HEK293 (cell line): ENCODE results near the gene MELK.

ENCODE experiments used
- CTCF ChIA-PET: fragments of 350-600 bp; formaldehyde crosslinking; extraction: SDS; loops from one replicate; lab custom pipeline; 2021; ENCODE audit warnings: antibody characterized with exemption; lab: Yijun Ruan, JAX
- POLR2A ChIA-PET: fragments of 300-600 bp; formaldehyde crosslinking; extraction: SDS; loops from one replicate; lab custom pipeline; 2020; ENCODE audit warnings: antibody characterized with exemption, inconsistent platforms; lab: Yijun Ruan, JAX
- H3K27ac ChIP-seq: fragments of 200-500 bp; sonication (Bioruptor generic); 2 replicates; pipeline ENCODE4 v1.5.1; 2014; ENCODE audit warnings: low read depth, low read length, control low read depth, inconsistent platforms; ENCODE audit errors: extremely low read depth
- H3K36me3 ChIP-seq, 2 experiments: fragments of 200-500 bp in 1 of 2; sonication (Bioruptor generic) in 1 of 2; 1 replicate in 1 of 2; 2 replicates in 1 of 2; pipeline ENCODE4 v1.5.1; 2014 to 2017; ENCODE audit warnings: inconsistent platforms in 2 of 2, low read length in 2 of 2; ENCODE audit not compliant: control insufficient read depth in 2 of 2, insufficient read depth in 1 of 2
- H3K4me1 ChIP-seq: fragments of 200-500 bp; sonication (Bioruptor generic); 2 replicates; pipeline ENCODE4 v1.5.1; 2014; ENCODE audit warnings: mild to moderate bottlenecking, low read length, inconsistent platforms; ENCODE audit not compliant: control insufficient read depth, insufficient read depth
- H3K4me3 ChIP-seq: 2 replicates; pipeline ENCODE4 v1.5.1; 2011; ENCODE audit warnings: low read depth, mild to moderate bottlenecking, control low read depth, low read length, moderate library complexity
- H3K9me3 ChIP-seq: fragments of 200-500 bp; sonication (Bioruptor generic); 2 replicates; pipeline ENCODE4 v1.5.1; 2014; ENCODE audit warnings: low read depth, low read length, inconsistent platforms; ENCODE audit not compliant: control insufficient read depth, insufficient read depth
- CTCF ChIP-seq: fragments of 450-650 bp; formaldehyde crosslinking; IDR thresholded peaks from 2 replicates; pipeline ENCODE4 v1.5.1; 2016; ENCODE audit warnings: missing biosample characterization, missing genetic modification characterization
- FEZF1 ChIP-seq: fragments of 450-650 bp; formaldehyde crosslinking; IDR thresholded peaks from 2 replicates; pipeline ENCODE4 v1.5.1; 2016; ENCODE audit warnings: missing biosample characterization, missing genetic modification characterization
- HOXD13 ChIP-seq: sonication (generic); formaldehyde crosslinking; IDR thresholded peaks from 2 replicates; pipeline ENCODE4 v1.8.0; 2022; ENCODE audit warnings: missing genetic modification reagents, borderline replicate concordance
- IKZF3 ChIP-seq: fragments of 450-650 bp; IDR thresholded peaks from 2 replicates; pipeline ENCODE4 v1.5.0; 2018; ENCODE audit warnings: missing biosample characterization, mild to moderate bottlenecking, missing genetic modification characterization, moderate library complexity
- KLF9 ChIP-seq: fragments of 450-650 bp; formaldehyde crosslinking; IDR thresholded peaks from 2 replicates; pipeline ENCODE4 v1.5.1; 2016; ENCODE audit warnings: missing biosample characterization, missing genetic modification characterization, low read depth
- MZF1 ChIP-seq: fragments of 450-650 bp; formaldehyde crosslinking; IDR thresholded peaks from 2 replicates; pipeline ENCODE4 v1.5.1; 2017; ENCODE audit warnings: missing biosample characterization, missing genetic modification characterization, borderline replicate concordance
- YY1 ChIP-seq: fragments of 450-650 bp; formaldehyde crosslinking; IDR thresholded peaks from 2 replicates; pipeline ENCODE4 v1.5.1; 2018; ENCODE audit warnings: missing biosample characterization, missing genetic modification characterization
- ZBTB49 ChIP-seq: fragments of 450-650 bp; formaldehyde crosslinking; IDR thresholded peaks from 2 replicates; pipeline ENCODE4 v1.5.1; 2016; ENCODE audit warnings: missing biosample characterization, missing genetic modification characterization, low read depth
- ZFP69B ChIP-seq: fragments of 450-650 bp; formaldehyde crosslinking; IDR thresholded peaks from 2 replicates; pipeline ENCODE4 v1.5.1; 2016; ENCODE audit warnings: missing biosample characterization, missing genetic modification characterization
- ZNF10 ChIP-seq: fragments of 450-650 bp; formaldehyde crosslinking; IDR thresholded peaks from 2 replicates; pipeline ENCODE4 v1.5.1; 2017; ENCODE audit warnings: missing biosample characterization, missing genetic modification characterization
- ZNF114 ChIP-seq: fragments of 450-650 bp; formaldehyde crosslinking; IDR thresholded peaks from 2 replicates; pipeline ENCODE4 v1.5.0; 2017; ENCODE audit warnings: missing biosample characterization, missing genetic modification characterization
- ZNF140 ChIP-seq: fragments of 450-650 bp; formaldehyde crosslinking; IDR thresholded peaks from 2 replicates; pipeline ENCODE4 v1.5.1; 2016; ENCODE audit warnings: missing biosample characterization, missing genetic modification characterization
- ZNF155 ChIP-seq: fragments of 450-650 bp; formaldehyde crosslinking; IDR thresholded peaks from 2 replicates; pipeline ENCODE4 v1.5.1; 2016; ENCODE audit warnings: missing biosample characterization, missing genetic modification characterization
- ZNF202 ChIP-seq: fragments of 450-650 bp; formaldehyde crosslinking; IDR thresholded peaks from 2 replicates; pipeline ENCODE4 v1.5.1; 2016; ENCODE audit warnings: missing biosample characterization, missing genetic modification characterization, borderline replicate concordance
- ZNF266 ChIP-seq: fragments of 450-650 bp; formaldehyde crosslinking; IDR thresholded peaks from 2 replicates; pipeline ENCODE4 v1.5.1; 2016; ENCODE audit warnings: missing biosample characterization, missing genetic modification characterization, low read depth
- ZNF292 ChIP-seq: fragments of 450-650 bp; formaldehyde crosslinking; IDR thresholded peaks from 2 replicates; pipeline ENCODE4 v1.5.1; 2016; ENCODE audit warnings: low read depth, missing biosample characterization, missing genetic modification characterization, borderline replicate concordance
- ZNF335 ChIP-seq: fragments of 450-650 bp; formaldehyde crosslinking; conservative IDR thresholded peaks from 2 replicates; pipeline ENCODE4 v1.5.1; 2016; ENCODE audit warnings: missing biosample characterization, missing genetic modification characterization
- ZNF394 ChIP-seq: fragments of 450-650 bp; formaldehyde crosslinking; IDR thresholded peaks from 2 replicates; pipeline ENCODE4 v1.5.1; 2016; ENCODE audit warnings: missing biosample characterization, missing genetic modification characterization, mild to moderate bottlenecking, moderate library complexity, borderline replicate concordance
- ZNF473 ChIP-seq: fragments of 450-650 bp; formaldehyde crosslinking; IDR thresholded peaks from 2 replicates; pipeline ENCODE4 v1.5.1; 2017; ENCODE audit warnings: missing biosample characterization, missing genetic modification characterization
- ZNF629 ChIP-seq: fragments of 450-650 bp; formaldehyde crosslinking; IDR thresholded peaks from 2 replicates; pipeline ENCODE4 v1.5.1; 2017; ENCODE audit warnings: missing biosample characterization, missing genetic modification characterization
- ZNF654 ChIP-seq: fragments of 450-650 bp; formaldehyde crosslinking; IDR thresholded peaks from 2 replicates; pipeline ENCODE4 v1.5.1; 2016; ENCODE audit warnings: low read depth, missing biosample characterization, missing genetic modification characterization
- ZNF701 ChIP-seq: fragments of 450-650 bp; formaldehyde crosslinking; IDR thresholded peaks from 2 replicates; pipeline ENCODE4 v1.5.1; 2016; ENCODE audit warnings: missing biosample characterization, missing genetic modification characterization
- ZNF768 ChIP-seq: fragments of 450-650 bp; formaldehyde crosslinking; IDR thresholded peaks from 2 replicates; pipeline ENCODE4 v1.5.1; 2018; ENCODE audit warnings: missing biosample characterization, mild to moderate bottlenecking, missing genetic modification characterization
- ZNF777 ChIP-seq: fragments of 450-650 bp; formaldehyde crosslinking; IDR thresholded peaks from 2 replicates; pipeline ENCODE4 v1.5.1; 2017; ENCODE audit warnings: missing biosample characterization, missing genetic modification characterization, borderline replicate concordance
- ZNF792 ChIP-seq: fragments of 450-650 bp; formaldehyde crosslinking; IDR thresholded peaks from 2 replicates; pipeline ENCODE4 v1.5.1; 2016; ENCODE audit warnings: missing biosample characterization, missing genetic modification characterization
- TF ChIP-seq, protein P1 (sequence below): fragments of 450-650 bp; formaldehyde crosslinking; IDR thresholded peaks from 2 replicates; pipeline ENCODE4 v1.5.1; 2017; ENCODE audit warnings: missing biosample characterization, missing genetic modification characterization

Gene MELK

DNA sequence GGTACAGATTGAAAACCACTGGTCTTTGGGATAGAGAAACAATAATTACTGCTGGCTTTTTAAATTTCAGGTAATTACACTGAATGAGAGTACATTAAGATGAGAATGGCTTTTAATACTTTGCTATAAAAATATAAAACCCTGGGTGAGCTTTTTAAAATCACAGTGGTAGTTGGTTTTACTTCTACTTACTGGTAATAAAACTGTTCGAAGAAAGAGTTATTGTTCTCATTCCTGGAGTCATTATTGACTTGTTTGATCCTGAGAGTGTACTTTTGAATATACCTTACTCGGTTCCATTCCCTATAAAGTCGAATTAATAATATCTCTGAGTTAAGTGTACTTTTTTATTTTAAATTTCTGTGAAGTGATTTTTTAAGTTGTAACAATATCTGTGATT is 21.5 kb downstream of the MELK start:
- no peaks in the 10 kb centered on the region for H3K9me3 ChIP-seq
- no peak overlapping the region for H3K4me3 ChIP-seq
- H3K4me1 ChIP-seq: no peaks in the 10 kb centered on the region
- ChIA-PET POLR2A (no interaction called here), CTCF (interaction anchor here (1.0 to 1.1 kb wide), 2 partner anchors 9 to 187 kb away, joined by 3 to 5 read pairs; no protein-coding TSS in a partner anchor)
- no peak overlapping the region for H3K27ac ChIP-seq
- peaks cover 68 to 88% of the 10 kb centered on the region in 2 experiments for H3K36me3 ChIP-seq
- no peak for TF ChIP-seq IKZF3 (tag by site-specific recombination)
- TF ChIP-seq ZNF202 (tag by site-specific recombination): no peak
- TF ChIP-seq, protein P1, sequence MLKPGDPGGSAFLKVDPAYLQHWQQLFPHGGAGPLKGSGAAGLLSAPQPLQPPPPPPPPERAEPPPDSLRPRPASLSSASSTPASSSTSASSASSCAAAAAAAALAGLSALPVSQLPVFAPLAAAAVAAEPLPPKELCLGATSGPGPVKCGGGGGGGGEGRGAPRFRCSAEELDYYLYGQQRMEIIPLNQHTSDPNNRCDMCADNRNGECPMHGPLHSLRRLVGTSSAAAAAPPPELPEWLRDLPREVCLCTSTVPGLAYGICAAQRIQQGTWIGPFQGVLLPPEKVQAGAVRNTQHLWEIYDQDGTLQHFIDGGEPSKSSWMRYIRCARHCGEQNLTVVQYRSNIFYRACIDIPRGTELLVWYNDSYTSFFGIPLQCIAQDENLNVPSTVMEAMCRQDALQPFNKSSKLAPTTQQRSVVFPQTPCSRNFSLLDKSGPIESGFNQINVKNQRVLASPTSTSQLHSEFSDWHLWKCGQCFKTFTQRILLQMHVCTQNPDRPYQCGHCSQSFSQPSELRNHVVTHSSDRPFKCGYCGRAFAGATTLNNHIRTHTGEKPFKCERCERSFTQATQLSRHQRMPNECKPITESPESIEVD (tag by site-specific recombination): peak; percentile 50
- TF ChIP-seq ZNF114 (tag by site-specific recombination): no peak
- no peak for TF ChIP-seq ZNF292 (tag by site-specific recombination)
- TF ChIP-seq FEZF1 (tag by site-specific recombination): peak; percentile 16; the same call in 1 of the 2 replicates
- no peak for TF ChIP-seq ZNF777 (tag by site-specific recombination)

DNA sequence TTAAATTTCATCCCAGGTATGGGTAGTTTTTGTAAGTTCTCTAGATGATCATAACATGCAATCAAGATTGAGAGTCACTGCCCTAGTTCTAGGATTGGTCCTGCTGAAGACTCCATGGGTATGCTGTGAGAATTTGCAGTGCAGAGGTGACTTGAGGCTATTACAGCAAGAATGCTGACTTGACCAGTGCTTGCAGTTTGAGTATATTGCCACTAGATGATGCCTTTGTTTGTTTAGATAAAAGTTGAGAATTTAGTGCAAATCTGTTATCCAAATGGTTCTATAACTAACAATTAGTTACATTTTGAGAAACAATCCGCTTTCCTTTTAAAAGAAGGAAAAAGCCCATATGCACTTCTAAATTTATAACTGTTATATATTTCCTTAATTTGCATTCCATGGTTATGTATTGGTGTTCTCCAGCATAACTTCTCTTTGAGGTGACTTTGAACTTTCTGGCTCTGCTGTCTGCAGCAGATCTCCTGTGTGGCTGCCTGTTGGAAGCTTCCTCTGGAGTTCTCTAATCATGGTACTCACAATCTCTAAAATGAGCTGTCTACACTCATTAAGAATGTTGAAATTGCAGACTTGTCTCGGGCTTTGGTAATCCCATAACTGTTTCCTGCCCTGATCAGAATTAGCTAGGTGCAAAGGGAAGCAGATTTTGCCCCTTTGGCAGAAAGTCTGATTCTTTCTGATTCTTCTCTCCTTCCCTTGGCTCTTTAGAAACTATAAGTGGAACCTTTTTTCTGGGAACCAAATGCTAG is 24.9 kb downstream of the MELK start:
- H3K4me3 ChIP-seq: no peak overlapping the region
- H3K4me1 ChIP-seq: no peaks in the 10 kb centered on the region
- ChIA-PET POLR2A (no interaction called here), CTCF (interaction anchor here (0.6 to 1.5 kb wide), 12 partner anchors 14 to 589 kb away, joined by 3 to 13 read pairs (median 3); no protein-coding TSS in a partner anchor)
- no peak overlapping the region for H3K27ac ChIP-seq
- peaks cover 51 to 89% of the 10 kb centered on the region in 2 experiments for H3K36me3 ChIP-seq
- no peak for TF ChIP-seq ZNF473
- 0 out of 2 replicates have a peak, but pooled peaks have one; percentile 16 for TF ChIP-seq ZNF654 (tag by site-specific recombination)
- no peaks in the 10 kb centered on the region for H3K9me3 ChIP-seq

GRCh38 chr9:36598273-36598672 is 25.6 kb downstream of the MELK start:
- Histone ChIP-seq H3K36me3 (peaks cover 46 to 87% of the 10 kb centered on the region in 2 experiments), H3K27ac (no peak overlapping the region), H3K4me3 (no peak overlapping the region), H3K9me3 (no peaks in the 10 kb centered on the region), H3K4me1 (no peaks in the 10 kb centered on the region)
- ChIA-PET POLR2A (no interaction called here), CTCF (interaction anchor here (0.6 to 1.5 kb wide), 10 partner anchors 13 to 590 kb away, joined by 3 to 13 read pairs (median 3); no protein-coding TSS in a partner anchor)
- TF ChIP-seq ZNF292 (tag by site-specific recombination): no peak
- TF ChIP-seq CTCF (tag by site-specific recombination): no peak
- TF ChIP-seq ZBTB49 (tag by site-specific recombination): no peak
- no peak for TF ChIP-seq ZFP69B
- TF ChIP-seq MZF1: no peak
- TF ChIP-seq ZNF335 (tag by site-specific recombination): no peak
- TF ChIP-seq ZNF701 (tag by site-specific recombination): no peak
- TF ChIP-seq YY1 (tag by site-specific recombination): no peak
- TF ChIP-seq ZNF768: no peak
- no peak for TF ChIP-seq ZNF792 (tag by site-specific recombination)
- TF ChIP-seq HOXD13 (CRISPR knock-in tag): no peak
- TF ChIP-seq ZNF10 (tag by site-specific recombination): no peak
- no peak for TF ChIP-seq ZNF629 (tag by site-specific recombination)
- TF ChIP-seq ZNF155 (tag by site-specific recombination): no peak
- TF ChIP-seq ZNF140 (tag by site-specific recombination): no peak
- no peak for TF ChIP-seq ZNF266
- no peak for TF ChIP-seq ZNF394 (tag by site-specific recombination)
- TF ChIP-seq KLF9 (tag by site-specific recombination): no peak
- TF ChIP-seq, all 188 proteins: peak for 0
